Measurements from ENCODE around the gene PAN3.

DNA sequence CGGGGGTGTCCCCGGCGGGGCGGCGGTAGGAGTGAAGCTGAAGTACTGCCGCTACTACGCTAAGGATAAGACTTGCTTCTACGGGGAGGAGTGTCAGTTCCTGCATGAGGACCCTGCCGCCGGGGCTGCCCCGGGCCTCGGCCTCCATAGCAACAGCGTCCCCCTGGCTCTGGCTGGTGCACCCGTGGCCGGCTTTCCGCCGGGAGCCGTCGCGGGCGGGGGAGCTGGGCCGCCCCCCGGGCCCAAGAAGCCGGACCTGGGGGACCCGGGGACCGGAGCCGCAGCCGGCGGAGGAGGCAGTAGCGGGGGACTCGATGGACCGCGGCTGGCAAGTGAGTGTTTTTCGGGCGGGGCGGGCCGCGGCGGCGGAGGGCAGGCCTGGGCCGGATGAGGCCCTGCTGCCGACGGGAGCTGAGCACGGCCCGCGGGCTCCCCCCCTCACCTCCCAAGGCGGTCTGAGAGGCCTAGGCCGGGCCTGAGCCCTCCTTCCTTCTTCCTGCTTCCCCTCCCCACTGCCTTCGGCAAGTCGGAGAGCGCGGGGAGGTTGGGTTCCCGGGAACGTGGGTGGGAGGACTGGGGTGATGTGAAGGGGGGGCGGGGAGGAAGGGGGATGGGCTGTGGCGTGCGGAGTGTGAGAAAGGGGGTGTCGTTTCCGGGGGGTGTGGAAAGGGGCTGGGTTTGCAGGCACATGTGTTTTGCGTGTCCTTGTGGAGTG, 568 bp downstream of the PAN3 start:
- no peak for TF ChIP-seq CTCF (IDR thresholded peaks at IDR 0.05; ENCODE audit: low read length)
- no peak for TF ChIP-seq EZH2 (IDR thresholded peaks at IDR 0.05; ENCODE audit: borderline replicate concordance, low read length)

Data from OCI-LY1 (cell line).